GM12875 (cell line): ENCODE results near the gene GAL3ST3.

Experiments
- H3K4me3 ChIP-seq: one replicate; pipeline ENCODE4 v1.5.1; 2011; ENCODE audit warnings: low read depth, low read length, control low read depth
- TF ChIP-seq, protein P1 (sequence below): IDR thresholded peaks from 2 replicates; pipeline ENCODE4 v1.5.1; 2011; ENCODE audit warnings: low read depth, mild to moderate bottlenecking, control low read depth, inconsistent platforms, low read length, moderate library complexity, borderline replicate concordance; ENCODE audit not compliant: insufficient read depth

The GAL3ST3 gene

DNA sequence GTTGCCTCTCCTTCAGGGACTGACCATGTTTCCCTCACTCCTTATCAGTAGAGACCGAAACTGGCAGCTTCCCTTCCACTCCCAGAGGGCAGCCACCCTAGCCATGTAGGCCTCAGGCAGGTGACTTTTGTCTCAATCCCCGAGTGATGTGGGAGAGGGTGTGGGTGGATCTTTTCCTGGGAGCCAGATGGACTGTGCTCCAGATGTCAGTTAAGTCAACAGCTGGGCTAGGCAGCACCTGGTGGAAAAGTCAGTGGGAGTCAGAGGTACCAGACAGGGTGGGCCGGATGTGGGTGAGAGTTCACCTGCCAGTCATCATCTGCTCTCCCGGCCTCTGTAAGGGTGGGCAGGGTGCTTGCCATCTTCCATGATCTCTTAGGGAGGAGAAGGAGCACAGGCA is 44.8 kb downstream of the GAL3ST3 start:
- TF ChIP-seq, protein P1, sequence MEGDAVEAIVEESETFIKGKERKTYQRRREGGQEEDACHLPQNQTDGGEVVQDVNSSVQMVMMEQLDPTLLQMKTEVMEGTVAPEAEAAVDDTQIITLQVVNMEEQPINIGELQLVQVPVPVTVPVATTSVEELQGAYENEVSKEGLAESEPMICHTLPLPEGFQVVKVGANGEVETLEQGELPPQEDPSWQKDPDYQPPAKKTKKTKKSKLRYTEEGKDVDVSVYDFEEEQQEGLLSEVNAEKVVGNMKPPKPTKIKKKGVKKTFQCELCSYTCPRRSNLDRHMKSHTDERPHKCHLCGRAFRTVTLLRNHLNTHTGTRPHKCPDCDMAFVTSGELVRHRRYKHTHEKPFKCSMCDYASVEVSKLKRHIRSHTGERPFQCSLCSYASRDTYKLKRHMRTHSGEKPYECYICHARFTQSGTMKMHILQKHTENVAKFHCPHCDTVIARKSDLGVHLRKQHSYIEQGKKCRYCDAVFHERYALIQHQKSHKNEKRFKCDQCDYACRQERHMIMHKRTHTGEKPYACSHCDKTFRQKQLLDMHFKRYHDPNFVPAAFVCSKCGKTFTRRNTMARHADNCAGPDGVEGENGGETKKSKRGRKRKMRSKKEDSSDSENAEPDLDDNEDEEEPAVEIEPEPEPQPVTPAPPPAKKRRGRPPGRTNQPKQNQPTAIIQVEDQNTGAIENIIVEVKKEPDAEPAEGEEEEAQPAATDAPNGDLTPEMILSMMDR = no peak
- no peak overlapping the region for H3K4me3 ChIP-seq

DNA sequence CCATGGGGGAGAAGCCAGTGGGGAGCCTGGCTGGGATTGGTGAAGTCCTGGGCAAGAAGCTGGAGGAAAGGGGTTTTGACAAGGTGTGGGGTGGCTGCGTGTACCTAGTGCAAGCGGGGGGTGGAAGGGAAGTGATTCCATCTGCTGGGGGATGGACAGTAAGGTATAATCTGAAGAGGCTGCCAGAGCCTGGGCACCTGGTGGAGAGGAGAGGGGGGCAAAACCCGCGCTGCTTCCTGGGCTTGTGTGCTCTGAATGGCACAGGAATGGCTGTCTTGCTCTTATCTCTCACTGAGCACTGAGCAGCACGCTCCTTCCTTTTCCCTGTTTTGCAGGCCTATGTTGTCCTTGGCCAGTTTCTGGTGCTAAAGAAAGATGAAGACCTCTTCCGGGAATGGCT is 45.7 kb downstream of the GAL3ST3 start:
- H3K4me3 ChIP-seq = peak overlapping the region; percentile 85
- TF ChIP-seq, protein P1 = no peak

DNA sequence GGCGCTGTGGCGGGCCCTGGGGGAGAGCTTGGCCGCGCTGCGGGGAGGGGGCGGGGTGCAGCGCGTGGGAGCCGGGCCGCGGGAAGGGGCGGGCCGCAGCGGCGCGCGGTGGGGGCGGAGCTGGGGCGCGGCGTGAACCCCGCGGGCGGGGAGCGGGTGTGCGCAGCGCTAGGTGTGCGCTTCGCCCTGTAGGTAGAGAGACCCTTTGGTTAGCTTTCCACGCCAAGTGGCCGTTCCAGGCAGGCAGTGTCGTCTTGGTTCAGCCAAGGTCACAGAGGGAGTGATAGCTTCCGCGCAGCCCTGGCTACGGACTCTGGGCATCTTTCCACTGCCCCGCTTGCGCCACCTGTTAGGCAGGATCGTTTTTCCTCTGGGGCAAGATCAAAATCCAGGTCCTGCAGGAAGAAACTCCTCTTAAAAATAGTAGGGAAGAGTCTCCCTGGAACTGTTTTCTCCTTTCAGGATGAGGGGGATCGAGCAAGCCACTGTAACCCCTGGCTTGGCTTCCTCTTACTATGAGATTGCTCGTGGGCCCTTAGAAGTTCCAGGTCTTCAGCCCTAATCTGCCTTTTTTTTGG is 46.2 kb downstream of the GAL3ST3 start:
- TF ChIP-seq, protein P1 = no peak
- H3K4me3 ChIP-seq = peak overlapping the region; percentile 85

DNA sequence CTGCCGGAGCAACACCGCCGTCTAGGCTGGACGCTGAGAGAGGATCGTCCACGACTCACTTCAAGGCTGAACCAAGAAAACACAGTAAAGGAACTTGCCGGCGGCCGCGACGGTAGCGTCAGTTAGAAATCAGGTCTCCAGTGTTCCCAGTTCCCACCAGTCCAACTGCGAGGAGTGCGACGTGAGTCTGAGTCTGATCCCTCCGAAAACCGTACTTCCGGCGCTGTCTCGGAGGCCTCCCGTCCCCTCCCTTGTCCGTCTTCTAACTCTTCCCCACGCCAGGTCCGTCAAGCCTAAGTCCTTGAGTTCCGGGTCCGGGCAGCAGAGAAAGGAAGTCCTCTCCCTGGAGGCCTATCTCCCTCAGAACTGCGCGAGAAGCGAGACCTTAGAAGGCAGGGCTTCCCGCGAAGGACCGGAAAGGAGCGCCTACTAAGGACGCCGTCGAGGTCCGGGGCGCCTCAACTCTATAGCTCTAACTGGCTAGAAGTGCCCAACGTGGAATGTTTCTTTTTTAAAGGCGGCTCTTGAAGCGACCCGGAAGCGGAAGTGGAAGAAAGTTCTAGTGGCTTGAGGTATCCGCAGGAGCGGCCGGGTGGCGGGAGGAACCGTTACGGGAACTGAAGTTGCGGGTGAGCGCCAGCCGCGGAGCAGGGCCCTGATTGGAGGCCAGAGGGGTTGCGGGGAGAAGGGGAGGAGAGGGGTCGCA is 46.9 kb downstream of the GAL3ST3 start, which contains the start of the genes BANF1 and EIF1AD:
BANF1 (plus strand) TSS at position 562 of the 706 bp plus-strand sequence. CDS start 748 bp downstream, outside the sequence.
EIF1AD (minus strand) TSS at position 216 of the 706 bp plus-strand sequence. CDS start 1,768 bp downstream, outside the sequence.
- peak within 1 kb of the TSS; percentile 85 for H3K4me3 ChIP-seq

DNA sequence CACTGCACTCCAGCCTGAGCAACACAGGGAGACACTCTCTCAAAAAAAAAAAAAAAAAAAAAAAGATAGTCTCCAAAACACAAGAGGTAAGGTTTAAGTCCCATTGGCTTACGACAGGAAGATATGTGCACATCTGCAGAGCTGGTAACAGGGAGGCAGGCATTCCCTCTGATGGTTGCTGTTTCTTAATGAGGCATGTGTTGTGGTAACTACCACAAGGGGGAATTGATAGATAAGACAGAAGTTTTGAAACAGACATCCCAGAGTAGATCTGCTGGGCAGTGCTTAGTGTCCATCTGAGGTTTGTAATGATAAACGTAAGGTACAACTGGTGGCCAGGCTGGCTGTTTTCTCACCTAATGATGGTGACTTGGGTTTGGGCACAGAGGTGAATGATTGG is 51.7 kb downstream of the GAL3ST3 start:
- TF ChIP-seq, protein P1 = no peak
- H3K4me3 ChIP-seq = no peak overlapping the region

More for the DNA sequence above, 46.9 kb downstream of the GAL3ST3 start, which contains the start of the genes BANF1 and EIF1AD:
- TF ChIP-seq, protein P1 = no peak

DNA sequence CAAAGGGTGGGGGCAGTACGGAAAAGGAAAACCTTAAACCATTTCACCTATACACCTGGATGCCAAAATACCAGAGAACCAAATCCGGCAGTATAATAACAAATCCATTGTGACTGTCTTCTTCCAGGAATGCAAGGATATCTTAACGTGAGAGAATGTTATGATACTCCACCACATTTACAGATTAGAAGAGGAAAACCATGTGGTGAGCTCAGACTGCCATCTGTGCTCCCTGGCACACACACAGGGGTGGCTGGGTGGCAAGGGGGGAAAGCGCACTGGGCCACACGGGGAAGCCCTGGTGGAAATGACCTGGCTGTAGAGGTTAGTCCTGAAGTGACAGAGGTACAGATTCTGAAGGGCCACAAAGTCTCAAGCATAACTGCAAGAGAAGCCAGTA is 56.9 kb downstream of the GAL3ST3 start:
- H3K4me3 ChIP-seq = no peak overlapping the region

More for the DNA sequence above, 56.9 kb downstream of the GAL3ST3 start:
- TF ChIP-seq, protein P1 = no peak
